GM12801 (cell line): ENCODE data around the gene TTLL10.

Experiments
- CTCF ChIP-seq: IDR thresholded peaks from one replicate; pipeline ENCODE4 v1.5.1; 2011; ENCODE audit warnings: control low read depth; ENCODE audit not compliant: insufficient read length; ENCODE audit errors: extremely low read depth

The TTLL10 gene

GRCh38 chr1:1173793-1174415, at the start of gene TTLL10:
TTLL10 (plus strand) TSS chr1:1173880; CDS start chr1:1179216, 5,336 bp downstream.
- TF ChIP-seq CTCF: no peak

- no peak for TF ChIP-seq CTCF
Observed at GRCh38 chr1:1124508-1124785, 49.2 kb upstream of the TTLL10 start.

GRCh38 chr1:1124786-1125642, 48.7 kb upstream of the TTLL10 start:
- TF ChIP-seq CTCF: no peak

GRCh38 chr1:1125945-1126344, 47.7 kb upstream of the TTLL10 start:
- no peak for TF ChIP-seq CTCF

GRCh38 chr1:1127551-1128451, 45.9 kb upstream of the TTLL10 start:
- no peak for TF ChIP-seq CTCF

GRCh38 chr1:1128454-1129139, 45.1 kb upstream of the TTLL10 start:
- no peak for TF ChIP-seq CTCF
